Activated CD8-positive, alpha-beta memory T cell treated with anti-CD3 and anti-CD28 coated beads for 36 hours (primary cell): ENCODE measurements around the gene CDC14C. TPM values are rescaled to one million over a fixed set of nuclear protein-coding genes. Genes with fewer than 3 reads are reported as not detected.
"Not testable (repeated sequence)": the region's sequence is repeated elsewhere in the genome, so short reads cannot be mapped to it uniquely, and the experiment has no call there.

Source experiments
- CTCF ChIA-PET: fragments of 350-600 bp; sonication (Branson Sonifier 250); formaldehyde crosslinking; loops from one replicate; lab custom pipeline; 2021; ENCODE audit warnings: antibody characterized with exemption; lab: Charles Lee
- POLR2A ChIA-PET: fragments of 350-600 bp; sonication (Branson Sonifier 250); formaldehyde crosslinking; loops from one replicate; lab custom pipeline; 2021; ENCODE audit warnings: antibody characterized with exemption; lab: Charles Lee
- total RNA-seq, 2 experiments: library from RNA; stranded (reverse); gene quantifications; one replicate each; pipeline ENCODE4 v1.2.3, GENCODE V29; 2021

The CDC14C gene
- not detected for total RNA-seq

DNA sequence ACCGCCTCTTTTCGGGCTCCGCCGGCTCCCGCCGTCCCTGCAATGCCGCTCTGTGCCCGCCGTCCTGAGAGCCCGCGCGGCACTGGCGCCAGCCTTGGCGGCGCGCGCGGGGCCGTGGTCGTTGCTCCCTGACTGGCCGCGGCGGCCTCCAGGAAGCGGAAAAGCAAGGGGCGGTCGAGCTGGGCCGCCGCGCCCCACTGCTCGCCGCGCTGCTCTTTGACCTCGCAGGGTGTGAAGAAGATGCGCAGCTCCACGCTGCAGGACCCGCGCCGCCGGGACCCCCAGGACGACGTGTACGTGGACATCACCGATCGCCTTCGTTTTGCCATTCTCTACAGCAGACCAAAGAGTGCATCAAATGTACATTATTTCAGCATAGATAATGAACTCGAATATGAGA lies at the start of gene CDC14C:
Gene CDC14C (plus strand): TSS at position 115 of the 400 bp plus-strand sequence. CDS start 126 bp downstream, at position 241.
- ChIA-PET POLR2A (no interaction called here), CTCF (no interaction called here)

DNA sequence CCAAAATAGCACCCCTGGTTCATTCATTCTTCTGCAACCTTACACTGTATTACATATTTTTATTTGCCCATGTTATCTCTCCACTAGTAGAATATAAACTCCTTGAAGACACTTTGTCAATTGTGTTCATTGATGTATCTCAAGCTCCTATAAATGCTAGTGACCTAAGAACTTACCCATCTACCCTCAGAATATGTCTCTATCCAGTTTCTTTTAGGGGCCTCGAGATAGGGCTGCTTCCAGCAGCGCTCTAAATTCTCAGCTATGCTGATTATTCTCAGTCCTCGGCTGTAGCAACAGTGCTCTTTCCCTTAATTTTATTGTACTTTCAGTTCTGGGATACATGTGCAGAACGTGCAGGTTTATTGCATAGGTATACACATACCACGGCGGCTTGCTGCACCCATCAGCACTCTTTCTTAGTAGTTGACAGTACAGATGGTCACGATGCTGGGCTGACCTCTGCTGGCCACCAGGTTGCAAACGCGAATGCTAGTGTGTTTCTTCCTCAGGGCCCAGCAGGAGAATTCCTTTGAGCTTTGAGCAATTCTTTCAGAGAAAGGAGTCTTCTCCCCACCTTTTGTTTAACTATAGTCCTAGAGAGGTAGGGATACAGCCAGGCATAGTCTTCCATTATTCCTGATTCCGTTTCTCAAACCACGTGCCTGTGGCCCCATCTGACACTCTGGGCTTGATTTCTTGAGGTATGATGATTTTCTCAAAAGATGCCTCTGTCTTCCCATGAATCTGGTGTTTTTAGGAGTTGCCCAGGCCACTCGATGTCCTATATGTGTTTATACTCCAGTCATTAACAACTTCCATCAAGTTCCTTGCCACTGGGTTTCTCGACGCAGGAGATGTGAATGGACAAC lies 49.1 kb upstream of the CDC14C start:
- POLR2A ChIA-PET, result no interaction called here
- CTCF ChIA-PET, result no interaction called here

DNA sequence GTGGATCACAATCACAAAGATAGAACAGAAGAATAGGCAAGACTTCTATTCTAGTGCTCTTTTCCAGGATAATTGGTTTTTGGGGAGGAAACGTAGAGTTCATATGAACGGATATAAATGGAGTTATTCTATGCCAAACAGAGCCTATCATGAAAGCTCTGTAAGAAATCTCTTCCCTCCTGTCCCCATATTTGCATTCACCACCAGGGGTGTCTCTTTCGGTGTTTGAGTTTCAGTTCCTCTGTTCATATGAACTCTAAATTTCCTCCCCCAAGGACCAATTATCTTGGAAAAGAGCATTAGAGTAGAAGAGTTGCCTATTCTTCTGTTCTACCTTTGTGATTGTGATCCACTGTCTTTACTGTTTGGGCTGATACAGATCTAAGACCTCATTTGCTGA lies 48.3 kb upstream of the CDC14C start:
- POLR2A ChIA-PET, result no interaction called here
- CTCF ChIA-PET, result no interaction called here

DNA sequence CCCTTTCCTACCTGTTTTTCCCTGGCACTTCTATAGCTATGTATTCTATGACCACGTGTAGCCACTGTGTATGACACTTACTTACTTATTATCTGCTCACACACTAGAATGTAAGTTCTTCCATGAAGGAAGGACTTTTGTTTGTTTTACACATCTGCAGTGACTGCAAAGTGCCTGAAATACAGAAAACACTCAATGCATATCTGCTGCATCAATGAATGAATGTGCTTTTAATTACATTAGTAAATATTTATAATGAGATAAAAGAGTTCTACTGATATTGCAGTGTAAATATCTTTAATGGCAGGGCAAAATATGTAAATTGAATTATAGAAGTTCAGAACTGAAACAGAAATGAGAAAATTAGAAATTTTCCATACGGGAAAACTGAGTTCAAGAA lies 43.5 kb upstream of the CDC14C start:
- POLR2A ChIA-PET, result no interaction called here
- CTCF ChIA-PET, result no interaction called here

DNA sequence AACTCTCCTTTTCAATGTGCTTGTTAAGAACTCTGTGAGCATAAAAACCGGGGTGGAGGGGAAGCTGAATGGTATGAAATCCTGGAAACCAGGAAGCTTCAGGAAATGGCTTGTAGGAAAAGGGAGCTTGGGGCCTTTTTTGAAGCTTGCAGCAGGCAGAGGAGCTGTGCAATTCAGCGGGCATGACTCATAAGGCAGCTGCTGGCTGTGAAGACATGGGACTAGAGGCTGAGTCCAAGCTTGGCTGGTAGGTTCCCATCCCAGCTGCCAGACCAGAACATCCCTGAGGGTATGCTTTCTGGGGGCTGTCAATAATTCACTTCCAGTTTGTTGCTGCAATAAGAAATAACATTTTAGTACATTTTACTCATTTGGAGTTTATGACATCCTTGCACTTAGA lies 36.8 kb upstream of the CDC14C start:
- CTCF ChIA-PET, result no interaction called here
- POLR2A ChIA-PET, result no interaction called here

DNA sequence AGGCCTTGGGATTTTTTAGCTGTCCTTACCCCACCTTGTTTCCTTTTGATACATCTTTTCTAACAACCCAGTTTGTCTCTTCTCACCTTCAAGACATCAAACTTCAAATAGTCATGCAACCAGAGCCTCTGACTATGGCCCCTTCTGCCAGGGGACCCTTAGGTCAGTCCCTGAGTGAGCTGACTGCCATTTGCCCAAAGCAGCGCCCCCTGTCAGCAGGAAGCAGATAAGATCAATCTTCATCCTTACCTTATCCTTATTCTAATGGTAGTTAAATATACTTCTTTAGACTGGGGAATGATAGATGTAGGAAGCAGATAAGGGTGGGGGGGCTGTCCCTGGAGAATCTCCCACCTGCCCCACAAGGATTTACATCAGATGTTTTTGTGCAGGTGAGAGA lies 29.8 kb upstream of the CDC14C start:
- POLR2A ChIA-PET, result no interaction called here
- CTCF ChIA-PET, result no interaction called here

DNA sequence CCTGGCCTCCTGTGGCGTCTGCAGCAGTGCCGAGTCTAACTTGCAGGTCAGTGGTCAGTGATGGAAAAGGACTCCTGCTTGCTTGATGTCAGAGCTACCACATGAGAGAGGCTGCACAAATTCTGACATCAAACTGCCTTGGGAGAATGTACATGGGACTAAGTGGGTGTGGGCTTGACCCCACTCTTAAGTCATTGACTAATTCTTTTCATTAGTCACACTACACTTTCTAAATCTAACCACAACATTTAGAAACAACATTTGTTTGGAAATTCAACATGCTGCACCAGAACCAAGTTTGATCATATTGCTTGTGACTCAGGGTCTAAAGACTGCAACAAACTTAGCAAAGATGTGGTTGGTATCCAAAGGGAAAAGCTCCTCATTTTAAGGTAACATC lies 24.4 kb upstream of the CDC14C start:
- ChIA-PET CTCF (no interaction called here), POLR2A (no interaction called here)

DNA sequence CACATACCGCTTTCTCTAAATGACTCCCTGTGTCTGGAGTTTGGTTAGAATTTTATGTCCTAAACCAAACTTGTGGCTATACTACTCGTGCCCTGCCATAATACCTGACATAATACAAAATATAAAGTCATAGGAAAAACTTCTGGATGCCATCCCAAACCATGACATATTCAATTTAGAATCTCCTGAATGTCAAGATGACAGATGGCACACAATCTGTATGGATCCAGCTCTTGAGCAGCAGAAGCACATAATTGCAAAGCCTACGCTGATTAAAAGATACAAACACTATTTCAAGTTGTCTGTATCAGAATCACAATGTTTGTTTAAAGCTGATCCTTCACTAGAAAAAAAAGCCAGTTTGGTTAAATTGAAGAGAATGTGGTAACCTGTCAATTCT lies 22.4 kb upstream of the CDC14C start:
- ChIA-PET CTCF (no interaction called here), POLR2A (no interaction called here)

DNA sequence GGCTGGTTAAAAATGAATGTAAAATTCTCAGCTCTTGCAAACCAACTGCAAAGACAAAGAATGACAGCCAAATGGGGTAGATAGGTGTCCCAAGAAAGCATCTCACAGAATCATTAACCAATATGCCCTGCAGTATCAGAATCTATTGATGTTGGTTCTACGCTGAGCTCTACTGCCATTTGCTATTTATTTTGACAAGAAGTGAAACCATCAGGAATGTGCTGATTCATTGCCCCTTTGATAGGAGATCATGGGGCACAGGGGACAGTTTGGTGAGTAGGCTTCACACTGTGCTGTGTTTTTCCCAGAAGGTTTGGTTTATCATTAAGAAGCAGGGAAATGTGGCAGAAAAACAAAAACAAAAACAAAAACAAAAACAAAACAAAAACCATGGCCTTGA lies 19.4 kb upstream of the CDC14C start:
- ChIA-PET CTCF (no interaction called here), POLR2A (no interaction called here)

DNA sequence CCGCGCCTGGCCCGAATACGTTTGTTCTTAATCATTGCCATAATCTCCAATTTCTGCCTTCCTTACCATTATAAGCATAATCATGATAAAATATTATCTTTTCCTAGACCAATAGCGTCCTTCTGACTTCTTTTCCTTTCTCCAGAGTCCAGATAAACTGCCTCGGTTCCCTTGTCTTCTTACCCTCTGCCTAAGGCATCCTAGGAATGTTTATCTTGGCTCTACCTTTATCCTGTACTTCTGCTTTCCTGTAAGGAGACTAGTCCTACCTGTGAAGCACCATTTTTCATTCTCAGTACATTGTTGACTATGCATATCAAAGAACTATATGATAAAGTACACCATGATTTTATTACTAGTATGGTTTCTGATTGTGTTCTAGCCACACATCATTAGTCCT lies 18.7 kb upstream of the CDC14C start:
- POLR2A ChIA-PET, CTCF ChIA-PET: not testable (repeated sequence)

DNA sequence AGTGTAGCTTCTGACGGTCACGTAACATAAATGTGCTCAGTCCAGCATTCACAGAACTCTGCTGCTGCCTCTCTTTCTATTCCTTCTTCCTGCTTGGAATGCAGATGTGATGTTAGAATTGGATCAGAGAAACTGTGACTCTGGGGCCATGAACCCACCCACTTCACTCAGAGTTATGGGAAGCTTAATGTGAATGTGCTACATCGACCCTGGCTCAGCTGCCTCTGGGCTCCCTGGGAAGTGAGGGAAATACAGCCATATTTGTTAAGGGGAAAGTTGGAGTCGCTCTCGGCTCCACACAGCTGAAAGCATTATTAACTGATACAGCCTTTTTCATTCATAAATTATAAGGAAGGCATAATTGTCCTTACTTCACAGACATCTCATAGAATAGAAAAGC lies 14.5 kb upstream of the CDC14C start:
- CTCF ChIA-PET, POLR2A ChIA-PET: not testable (repeated sequence)

DNA sequence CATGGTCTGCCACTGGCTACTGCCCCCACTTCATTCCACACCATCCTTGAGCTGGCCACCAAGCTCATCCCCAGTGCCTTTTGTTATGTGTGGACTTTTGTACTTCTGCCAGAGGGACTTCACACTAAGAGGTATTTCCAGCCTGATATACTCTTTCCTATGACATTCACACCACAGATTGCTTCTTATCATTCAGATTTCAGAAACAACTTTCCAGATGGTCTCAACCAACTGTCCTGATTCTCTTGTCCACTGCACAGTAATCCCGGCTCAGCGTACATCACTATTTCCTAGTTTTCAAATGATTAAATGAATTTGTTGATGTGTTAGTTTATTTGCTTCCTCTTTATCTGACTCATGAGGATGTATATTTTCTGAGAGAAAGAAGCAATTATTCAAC lies 7.1 kb downstream of the CDC14C start:
- ChIA-PET CTCF (no interaction called here), POLR2A (no interaction called here)

DNA sequence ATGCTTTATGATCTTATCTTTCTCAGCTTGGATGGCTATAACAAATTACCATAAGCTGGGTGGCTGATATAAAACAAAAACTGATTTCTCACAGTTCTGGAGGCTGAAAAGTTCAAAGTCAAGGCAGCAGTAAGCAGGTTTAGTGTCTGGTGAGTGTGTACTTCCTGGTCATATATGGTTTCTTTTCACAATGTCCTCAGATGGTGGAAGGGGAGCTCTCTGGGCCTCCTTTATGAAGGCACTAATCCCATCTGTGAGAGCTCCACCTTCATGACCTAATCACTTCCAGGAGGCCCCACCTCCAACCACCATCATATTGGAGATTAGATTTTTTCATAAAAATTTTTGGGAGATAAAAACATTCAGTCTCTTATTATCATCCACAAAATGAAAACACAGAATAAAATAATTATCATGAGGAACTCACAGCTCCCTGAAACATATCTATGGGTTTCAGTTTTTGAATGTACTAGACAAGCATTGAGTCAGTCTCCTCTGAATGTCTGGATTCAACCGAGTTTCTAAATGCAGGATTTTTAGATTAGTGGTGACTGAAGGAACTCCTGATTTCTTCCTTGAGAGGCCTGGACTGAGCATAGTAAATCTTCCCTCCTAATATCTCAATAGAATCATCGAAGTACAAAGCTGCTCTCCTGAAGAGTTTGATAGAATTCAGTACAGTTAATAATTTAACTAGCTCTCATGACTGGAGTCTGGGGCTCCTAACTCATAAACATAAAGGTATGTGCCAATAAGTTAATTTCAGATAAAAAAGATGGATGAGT lies 8.0 kb downstream of the CDC14C start:
- POLR2A ChIA-PET, result no interaction called here
- CTCF ChIA-PET, result no interaction called here

DNA sequence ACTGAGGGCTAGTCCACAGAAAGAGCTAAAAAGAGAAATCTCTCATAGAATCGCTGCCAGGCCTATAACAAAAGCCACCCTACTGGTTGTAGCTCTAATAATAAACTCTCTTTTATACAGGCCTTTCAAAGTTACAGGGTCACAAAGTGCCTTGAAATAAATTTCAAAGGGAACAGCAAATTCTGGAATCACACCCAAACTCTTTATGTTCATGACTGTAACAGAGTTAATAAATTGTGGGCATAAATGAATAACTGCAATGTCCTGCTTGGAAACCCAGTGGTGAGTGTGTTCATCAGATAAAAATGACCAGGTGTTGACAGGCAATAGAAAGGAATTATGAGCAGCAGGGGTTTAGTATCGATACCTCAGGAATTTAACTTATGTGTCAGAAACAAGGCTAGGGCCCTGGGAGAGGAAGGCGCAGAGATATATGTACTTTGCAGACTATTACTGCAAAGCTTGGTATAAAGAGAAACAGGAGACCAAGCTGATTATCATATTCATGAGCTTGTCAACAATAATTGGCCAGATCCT lies 9.3 kb downstream of the CDC14C start:
- ChIA-PET CTCF (no interaction called here), POLR2A (no interaction called here)

DNA sequence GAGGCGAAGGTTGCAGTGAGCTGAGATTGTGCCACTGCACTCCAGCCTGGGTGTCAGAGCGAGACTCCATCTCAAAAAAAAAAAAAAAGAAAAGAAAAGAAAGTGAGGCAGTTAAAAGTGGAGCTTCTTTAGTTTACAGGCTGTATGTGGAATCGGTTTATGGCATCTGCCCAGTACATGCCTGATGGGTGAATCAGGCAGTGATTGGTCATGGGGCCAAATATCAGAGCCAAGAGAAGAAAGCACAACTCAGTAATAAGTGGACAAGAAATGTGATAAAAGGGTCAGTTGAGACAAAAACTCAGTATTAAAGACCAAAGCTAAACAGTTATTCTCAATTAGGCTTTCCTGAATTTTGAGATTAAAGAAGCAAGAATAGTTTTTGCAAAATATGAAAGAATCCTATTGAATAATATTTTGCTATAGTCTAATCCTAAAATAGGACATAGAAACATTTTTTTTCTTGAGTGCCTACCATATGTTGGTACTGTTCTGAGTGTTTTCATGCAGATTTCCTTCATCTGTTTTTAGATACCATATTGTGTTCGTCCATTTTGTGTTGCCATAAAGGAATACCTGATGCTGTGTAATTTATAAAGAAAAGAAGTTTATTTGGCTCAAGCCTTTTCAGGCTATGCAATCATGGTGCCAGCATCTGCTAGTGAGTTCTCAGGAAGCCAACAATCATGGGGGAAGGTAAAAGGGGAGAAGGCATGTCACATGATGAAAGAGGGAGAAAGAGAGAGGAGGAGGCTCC lies 14.4 kb downstream of the CDC14C start:
- ChIA-PET CTCF (interaction anchor here (0.7 kb wide), 1 partner anchor 155 kb away, joined by 3 read pairs; no protein-coding TSS in a partner anchor), POLR2A (no interaction called here)

DNA sequence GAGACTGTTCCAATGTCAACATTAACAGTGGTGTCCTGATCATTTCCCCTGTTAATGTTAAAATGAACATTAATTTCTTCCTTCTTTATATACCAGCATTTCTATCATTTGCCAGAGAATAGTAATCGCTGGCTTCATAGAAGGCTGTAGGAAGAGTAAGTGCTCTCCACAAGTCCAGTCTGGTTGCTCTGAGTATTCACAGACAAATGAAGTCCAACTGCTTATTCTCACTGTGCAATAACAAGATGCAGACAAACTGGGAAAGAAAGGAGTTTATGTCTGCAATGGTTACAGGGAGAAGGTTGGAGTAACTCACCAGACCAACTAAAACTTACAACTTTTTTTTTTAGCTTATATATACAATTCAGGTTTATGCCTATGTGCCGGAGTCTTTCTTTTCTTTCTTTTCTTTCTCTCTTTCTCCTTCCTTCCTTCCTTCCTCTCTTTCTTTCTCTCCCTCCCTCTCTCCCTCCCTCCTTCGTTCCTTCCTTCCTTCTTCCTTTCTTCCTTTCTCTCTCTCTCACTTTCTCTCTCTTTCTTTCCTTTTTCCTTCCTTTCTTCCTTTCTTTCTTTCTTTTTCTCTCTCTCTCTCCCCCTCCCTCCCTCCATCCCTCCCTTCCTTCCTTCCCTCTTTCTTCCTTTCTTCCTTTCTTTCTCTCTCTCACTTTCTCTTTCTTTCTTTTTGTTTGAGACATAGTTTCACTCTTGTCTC lies 19.1 kb downstream of the CDC14C start:
- ChIA-PET POLR2A (no interaction called here), CTCF (no interaction called here)

DNA sequence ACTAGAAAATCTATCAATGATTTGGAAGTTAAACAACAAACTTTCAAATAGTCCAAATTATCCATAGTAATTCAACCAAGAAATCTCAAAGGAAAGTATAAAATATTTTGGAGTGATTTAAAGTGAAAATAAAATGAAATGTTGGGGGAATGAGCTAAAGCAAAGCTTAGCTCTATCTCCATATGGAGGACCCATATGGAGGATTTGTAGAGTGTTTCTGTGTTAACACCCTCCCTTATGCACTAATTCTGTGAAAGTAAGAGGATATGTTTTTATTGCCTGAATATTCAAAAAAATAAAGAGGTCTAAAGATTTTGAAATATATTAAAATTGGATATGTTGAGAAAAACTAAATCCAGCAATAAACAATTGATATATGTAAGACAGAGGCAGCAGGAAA lies 31.6 kb downstream of the CDC14C start:
- CTCF ChIA-PET, result no interaction called here
- POLR2A ChIA-PET, result no interaction called here

DNA sequence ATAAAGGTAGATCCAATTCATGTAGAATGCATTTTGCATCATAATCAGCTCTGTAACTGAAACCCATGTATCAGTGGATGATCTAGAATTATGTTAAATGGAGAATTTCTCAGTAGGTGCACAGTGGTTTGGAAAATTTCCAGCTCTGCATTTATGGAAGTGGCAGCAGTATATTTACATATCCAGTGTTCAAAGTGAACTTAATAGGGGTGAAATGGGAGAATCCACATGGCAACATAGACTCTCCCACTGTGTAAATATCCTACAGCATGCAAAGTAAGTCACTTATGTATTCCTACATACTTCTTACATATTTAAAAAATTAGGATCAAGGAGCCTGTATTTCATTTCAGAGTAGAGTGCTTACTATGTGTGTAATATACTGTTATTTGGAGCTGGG lies 35.3 kb downstream of the CDC14C start:
- ChIA-PET CTCF (no interaction called here), POLR2A (no interaction called here)

DNA sequence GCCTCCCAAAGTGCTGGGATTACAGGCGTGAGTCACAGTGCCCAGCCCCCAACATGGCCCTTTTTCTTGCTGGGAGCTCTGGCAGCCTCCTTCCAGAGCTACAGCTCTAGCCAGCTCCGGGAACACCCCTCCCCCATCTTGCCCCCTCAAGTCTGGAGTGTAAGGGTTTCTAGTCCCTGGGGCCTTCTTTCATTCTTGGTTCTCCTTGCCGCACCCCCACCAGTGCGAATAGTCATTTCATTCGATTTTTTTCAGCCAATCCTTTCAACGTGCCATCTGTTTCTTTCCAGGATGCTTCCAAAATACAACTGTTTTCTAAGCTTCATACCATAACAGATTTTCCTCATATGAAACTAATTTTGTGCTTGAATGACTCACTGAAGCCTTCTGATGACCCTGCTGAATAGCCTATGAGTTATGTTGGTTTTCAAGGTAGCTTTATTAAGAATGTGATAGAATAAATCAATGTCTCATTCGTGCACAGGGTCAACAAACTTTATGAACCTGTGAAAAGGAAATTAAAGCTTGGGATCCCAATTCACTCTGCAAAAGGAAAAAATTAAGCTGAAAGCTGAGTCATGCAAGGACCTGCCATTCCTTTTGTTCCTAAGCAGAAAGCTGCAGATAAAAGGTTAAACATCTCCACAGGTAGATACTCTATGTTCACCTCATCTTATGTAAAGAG lies 38.6 kb downstream of the CDC14C start:
- CTCF ChIA-PET, result no interaction called here
- POLR2A ChIA-PET, result no interaction called here
